IMR-90 (cell line): Measurements from ENCODE around the gene KRTAP5-1. TPM values are rescaled to one million over a fixed set of nuclear protein-coding genes. Genes with fewer than 3 reads are reported as not detected.

ENCODE experiments used
- ATAC-seq: fragments of 200-7000 bp; cut with Tn5 transposase; 2 replicates; pipeline ENCODE4 v1.9.1; 2020; ENCODE audit warnings: low read depth, mild to moderate bottlenecking, moderate library complexity
- BruUV-seq: library from RNA; stranded (reverse); fragments of 400-500 nt; replicated peaks from 2 replicates; lab custom pipeline; 2021; lab: Mats Ljungman, UMichigan
- CTCF ChIA-PET: fragments of 300-600 bp; formaldehyde crosslinking; extraction: SDS; loops from one replicate; lab custom pipeline; 2021; ENCODE audit warnings: antibody characterized with exemption; lab: Yijun Ruan, JAX
- POLR2A ChIA-PET: fragments of 300-600 bp; sonication (Branson Sonifier 250); formaldehyde crosslinking; loops from one replicate; lab custom pipeline; 2022; ENCODE audit warnings: antibody characterized with exemption; ENCODE audit not compliant: unreplicated experiment; lab: Charles Lee
- DNase-seq: peaks from one replicate; pipeline ENCODE4 v3.0.0; 2013
- H2AFZ ChIP-seq: replicated peaks from 2 replicates; pipeline ENCODE3; 2013; ENCODE audit warnings: low read length, mild to moderate bottlenecking; ENCODE audit not compliant: poor library complexity
- H2AK5ac ChIP-seq: 2 replicates; pipeline ENCODE4 v1.6.1; 2013; ENCODE audit warnings: low read depth, low read length, inconsistent platforms
- H2AK9ac ChIP-seq: replicated peaks from 2 replicates; pipeline ENCODE3; 2013; ENCODE audit warnings: mild to moderate bottlenecking, low read depth, low read length, moderate library complexity; ENCODE audit not compliant: poor library complexity
- H2BK120ac ChIP-seq: 2 replicates; pipeline ENCODE4 v1.6.1; 2013; ENCODE audit warnings: low read depth, low read length, inconsistent platforms
- H2BK15ac ChIP-seq: 3 replicates; pipeline ENCODE4 v1.6.1; 2013; ENCODE audit warnings: low read depth, low read length, inconsistent platforms
- H2BK20ac ChIP-seq: 2 replicates; pipeline ENCODE4 v1.6.1; 2013; ENCODE audit warnings: low read depth, mild to moderate bottlenecking, inconsistent platforms, low read length, moderate library complexity
- H2BK5ac ChIP-seq: 2 replicates; pipeline ENCODE4 v1.6.1; 2013; ENCODE audit warnings: mild to moderate bottlenecking, low read depth, low read length, inconsistent platforms; ENCODE audit not compliant: poor library complexity, severe bottlenecking
- H3K14ac ChIP-seq: replicated peaks from 2 replicates; pipeline ENCODE4 v1.6.1; 2013; ENCODE audit warnings: low read depth, low read length, inconsistent platforms
- H3K18ac ChIP-seq: 2 replicates; pipeline ENCODE4 v1.6.1; 2013; ENCODE audit warnings: low read depth, low read length, control low read depth
- H3K23ac ChIP-seq: 2 replicates; pipeline ENCODE4 v1.6.1; 2013; ENCODE audit warnings: low read depth, low read length, inconsistent platforms
- H3K27ac ChIP-seq: 2 replicates; pipeline ENCODE4 v1.5.1; 2013; ENCODE audit warnings: mild to moderate bottlenecking, control low read depth, low read length; ENCODE audit not compliant: insufficient read depth
- H3K27me3 ChIP-seq: 2 replicates; pipeline ENCODE4 v1.6.1; 2013; ENCODE audit warnings: low read length; ENCODE audit not compliant: control insufficient read depth, insufficient read depth
- H3K36me3 ChIP-seq: 2 replicates; pipeline ENCODE4 v1.6.1; 2013; ENCODE audit warnings: low read length, mixed read lengths; ENCODE audit not compliant: control insufficient read depth, insufficient read depth
- H3K4ac ChIP-seq: 2 replicates; pipeline ENCODE4 v1.6.1; 2013; ENCODE audit warnings: low read depth, low read length, inconsistent platforms
- H3K4me1 ChIP-seq: 2 replicates; pipeline ENCODE4 v1.6.1; 2013; ENCODE audit warnings: low read length, mixed read lengths; ENCODE audit not compliant: control insufficient read depth, insufficient read depth
- H3K4me2 ChIP-seq: 2 replicates; pipeline ENCODE4 v1.6.1; 2013; ENCODE audit warnings: low read depth, mild to moderate bottlenecking, control low read depth, low read length, moderate library complexity
- H3K4me3 ChIP-seq: 2 replicates; pipeline ENCODE4 v1.5.1; 2013; ENCODE audit warnings: low read depth, mild to moderate bottlenecking, control low read depth, low read length, moderate library complexity; ENCODE audit not compliant: insufficient read depth
- H3K56ac ChIP-seq: 2 replicates; pipeline ENCODE4 v1.6.1; 2013; ENCODE audit warnings: low read length, inconsistent platforms; ENCODE audit not compliant: insufficient read depth; ENCODE audit errors: extremely low read depth
- H3K79me1 ChIP-seq, 2 experiments: 2 replicates each; pipeline ENCODE4 v1.6.1; 2013; ENCODE audit warnings: low read length in 2 of 2, inconsistent platforms in 1 of 2, low read depth in 1 of 2
- H3K9ac ChIP-seq: 2 replicates; pipeline ENCODE4 v1.6.1; 2013; ENCODE audit warnings: low read depth, low read length, control low read depth
- H3K9me1 ChIP-seq: 2 replicates; pipeline ENCODE4 v1.6.1; 2013; ENCODE audit warnings: low read length, inconsistent platforms; ENCODE audit not compliant: insufficient read depth
- H3K9me3 ChIP-seq: 2 replicates; pipeline ENCODE4 v1.6.1; 2013; ENCODE audit warnings: low read length; ENCODE audit not compliant: control insufficient read depth, insufficient read depth
- H4K20me1 ChIP-seq: 2 replicates; pipeline ENCODE4 v1.6.1; 2013; ENCODE audit warnings: low read length, inconsistent platforms; ENCODE audit not compliant: insufficient read depth
- H4K5ac ChIP-seq: 2 replicates; pipeline ENCODE4 v1.6.1; 2013; ENCODE audit warnings: mild to moderate bottlenecking, low read depth, low read length, control low read depth
- H4K8ac ChIP-seq, 2 experiments: 2 replicates each; pipeline ENCODE4 v1.6.1; 2013; ENCODE audit warnings: low read depth in 2 of 2, low read length in 2 of 2, control low read depth in 1 of 2, inconsistent platforms in 1 of 2
- H4K91ac ChIP-seq: 2 replicates; pipeline ENCODE4 v1.6.1; 2013; ENCODE audit warnings: low read depth, low read length, inconsistent platforms; ENCODE audit not compliant: insufficient read depth
- BHLHE40 ChIP-seq: fragments of 150-350 bp; IDR thresholded peaks from 2 replicates; pipeline ENCODE4 v1.6.1; 2016; ENCODE audit warnings: mild to moderate bottlenecking, low read depth, low read length
- CEBPB ChIP-seq: IDR thresholded peaks from 2 replicates; pipeline ENCODE4 v1.6.1; 2012; ENCODE audit warnings: low read depth, low read length, improper control_type of control experiment
- CHD1 ChIP-seq: IDR thresholded peaks from 2 replicates; pipeline ENCODE4 v1.6.1; 2012; ENCODE audit warnings: low read depth, low read length, improper control_type of control experiment
- FOS ChIP-seq: fragments of 150-350 bp; IDR thresholded peaks from 2 replicates; pipeline ENCODE4 v1.6.1; 2016; ENCODE audit warnings: low read depth, low read length
- MAFK ChIP-seq: IDR thresholded peaks from 2 replicates; pipeline ENCODE4 v1.6.1; 2012; ENCODE audit warnings: low read depth, low read length, improper control_type of control experiment
- MAZ ChIP-seq: IDR thresholded peaks from 2 replicates; pipeline ENCODE4 v1.6.1; 2012; ENCODE audit warnings: low read depth, mild to moderate bottlenecking, low read length, improper control_type of control experiment, moderate library complexity, borderline replicate concordance
- MXI1 ChIP-seq: IDR thresholded peaks from 2 replicates; pipeline ENCODE4 v1.6.1; 2012; ENCODE audit warnings: low read depth, mild to moderate bottlenecking, low read length, moderate library complexity, borderline replicate concordance
- POLR2A ChIP-seq: IDR thresholded peaks from 2 replicates; pipeline ENCODE4 v1.6.1; 2012; ENCODE audit warnings: mild to moderate bottlenecking, low read depth, low read length
- RAD21 ChIP-seq: IDR thresholded peaks from 2 replicates; pipeline ENCODE4 v1.6.1; 2012; ENCODE audit warnings: low read length, improper control_type of control experiment
- RFX5 ChIP-seq: IDR thresholded peaks from 2 replicates; pipeline ENCODE4 v1.8.0; 2012; ENCODE audit warnings: low read depth, mild to moderate bottlenecking, low read length, moderate library complexity
- WGBS, 2 experiments: methylation state at CpG; one replicate each; pipeline versions ENCODE4 v1.1.5 to v1.1.7; 2013; ENCODE audit warnings: missing lambda C conversion rate in 2 of 2; ENCODE audit not compliant: insufficient read length in 1 of 2; ENCODE audit errors: extremely low coverage in 2 of 2; 5-methylcytosine and 5-hydroxymethylcytosine counted together
- dilution Hi-C: fragments of 300-500 bp; cut with HindIII; formaldehyde crosslinking; loops from one replicate; pipeline ENCODE4 v1.14.3; 2018; ENCODE audit warnings: low sequenced_read_pairs; ENCODE audit not compliant: unreplicated experiment
- in situ Hi-C: fragments of 300-500 bp; cut with MboI; formaldehyde crosslinking; loops from 3 replicates; pipeline ENCODE4 v1.14.3; 2019; ENCODE audit warnings: low sequenced_read_pairs, inconsistent platforms, mixed read lengths
- intact Hi-C: fragments of 100-400 bp; cut with micrococcal nuclease; formaldehyde crosslinking; loops from 2 replicates; pipeline ENCODE4 v1.10.0; 2022
- polyA plus RNA-seq, 3 experiments: library from polyadenylated mRNA; depleted of rRNA; stranded (reverse); fragments of >200 nt; gene quantifications; 2 replicates each; pipeline ENCODE4 v1.2.3, GENCODE V29; 2012; ENCODE audit warnings: low replicate concordance in 1 of 3
- total RNA-seq: library from RNA; depleted of rRNA; stranded (reverse); fragments of >200 nt; gene quantifications from 2 replicates; pipeline ENCODE4 v1.2.3, GENCODE V29; 2012
- TF ChIP-seq, protein P1 (sequence below): fragments of 150-350 bp; IDR thresholded peaks from 2 replicates; pipeline ENCODE4 v1.6.1; 2017; ENCODE audit warnings: mild to moderate bottlenecking, antibody characterized with exemption, low read length, low read depth

The KRTAP5-1 gene
- total and polyA plus RNA-seq, 2 of the 4 experiments (the other 2 are of a cell fraction), result not detected

DNA sequence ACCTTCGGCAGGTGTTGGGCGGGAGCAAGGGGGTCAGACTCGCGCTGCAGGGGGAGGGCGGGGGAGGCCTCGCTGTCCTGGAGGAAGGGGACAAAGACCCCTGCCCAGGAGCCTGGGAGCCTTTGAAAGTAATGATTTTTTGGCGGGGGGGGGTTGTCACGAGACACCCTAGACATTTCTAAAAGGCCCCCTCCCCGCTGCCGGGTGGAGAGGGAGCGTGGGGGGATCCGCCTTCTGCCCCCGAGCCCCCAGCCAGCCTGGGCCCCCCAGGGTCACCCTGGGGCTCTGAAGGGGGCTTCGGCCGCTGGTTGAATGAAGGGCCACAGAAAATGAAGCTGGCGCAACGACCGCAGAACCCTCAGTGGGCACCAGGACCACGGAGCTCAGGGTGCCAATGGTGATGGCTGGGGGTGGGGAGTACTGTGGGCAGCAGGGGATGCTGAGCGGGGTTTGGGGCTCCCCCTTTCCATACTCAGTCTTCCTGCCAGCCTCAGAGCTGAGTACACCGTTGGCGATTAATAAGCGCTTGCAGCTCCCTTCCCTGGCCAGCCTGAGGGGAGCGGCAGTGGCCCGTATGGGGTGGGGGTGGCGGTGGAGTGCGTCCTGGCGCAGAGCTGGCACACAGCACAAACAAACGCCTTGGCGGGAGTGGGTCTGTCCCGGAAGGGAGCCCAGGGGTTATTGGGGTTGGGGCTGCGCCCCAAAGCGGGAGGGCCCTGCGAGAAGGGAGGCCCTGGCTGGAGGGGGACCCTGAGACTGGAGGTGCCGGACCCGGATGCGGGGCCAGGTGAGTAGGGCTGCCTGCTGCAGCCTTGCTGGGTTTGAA is 11.8 kb downstream of the KRTAP5-1 start:
- ATAC-seq (no peak), DNase-seq (no peak)
- Histone ChIP-seq H3K4ac (no peak overlapping the region), H2AFZ (peak overlapping the region; percentile 14), H3K23ac (no peak overlapping the region), H4K8ac (no peak overlapping the region), H2BK15ac (no peak overlapping the region), H2AK5ac (no peak overlapping the region), H3K9me3 (peaks cover 4% of the 10 kb centered on the region), H3K79me1 (peaks cover 11 to 26% of the 10 kb centered on the region in 2 experiments; a peak in 2 of 4 replicates), H3K14ac (no peak overlapping the region), H3K27ac (no peak overlapping the region), H3K56ac (no peak overlapping the region), H2BK5ac (no peak overlapping the region), H3K18ac (no peak overlapping the region), H3K36me3 (no peaks in the 10 kb centered on the region), H3K4me2 (no peak overlapping the region; the same call in 1 of the 2 replicates), H4K20me1 (peaks cover 38% of the 10 kb centered on the region), H2BK20ac (no peak overlapping the region), H3K27me3 (peaks cover 26% of the 10 kb centered on the region), H3K4me3 (peak overlapping the region; percentile 58), H3K4me1 (peaks cover 3% of the 10 kb centered on the region), H2AK9ac (no peak overlapping the region), H2BK120ac (no peak overlapping the region), H3K9ac (no peak overlapping the region), H4K5ac (no peak overlapping the region), H3K9me1 (no peaks in the 10 kb centered on the region), H4K91ac (no peak overlapping the region)
- intact Hi-C loops, result no loop called here
- POLR2A ChIA-PET, result interaction anchor here (0.6 kb wide), 1 partner anchor 15 kb away, joined by 4 read pairs; no protein-coding TSS in a partner anchor
- dilution Hi-C loops, result no loop called here
- TF ChIP-seq MAFK (no peak), CEBPB (no peak), POLR2A (no peak), RFX5 (no peak), FOS (no peak), CHD1 (no peak), MAZ (no peak), RAD21 (no peak), BHLHE40 (no peak), MXI1 (no peak)
- TF ChIP-seq, protein P1, sequence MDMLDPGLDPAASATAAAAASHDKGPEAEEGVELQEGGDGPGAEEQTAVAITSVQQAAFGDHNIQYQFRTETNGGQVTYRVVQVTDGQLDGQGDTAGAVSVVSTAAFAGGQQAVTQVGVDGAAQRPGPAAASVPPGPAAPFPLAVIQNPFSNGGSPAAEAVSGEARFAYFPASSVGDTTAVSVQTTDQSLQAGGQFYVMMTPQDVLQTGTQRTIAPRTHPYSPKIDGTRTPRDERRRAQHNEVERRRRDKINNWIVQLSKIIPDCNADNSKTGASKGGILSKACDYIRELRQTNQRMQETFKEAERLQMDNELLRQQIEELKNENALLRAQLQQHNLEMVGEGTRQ, result no peak
- no TSS peak for BruUV-seq
- CTCF ChIA-PET, result interaction anchor here (4.4 kb wide), 1 partner anchor 27 kb away, joined by 30 read pairs; no protein-coding TSS in a partner anchor
- WGBS, 2 experiments, result 16% methylated on average over 11 of the region's 37 CpGs; no CpG with 5 or more reads in 1 of the 2 experiments
- in situ Hi-C loops, result no loop called here
